GM23338 (cell line): Measurements from ENCODE around the gene PKNOX2. TPM values are rescaled to one million over a fixed set of nuclear protein-coding genes. Genes with fewer than 3 reads are reported as not detected.

Experiments
- ATAC-seq: fragments of 200-7000 bp; cut with Tn5 transposase; 3 replicates; pipeline ENCODE4 v1.9.1; 2020
- DNase-seq: peaks from one replicate; pipeline ENCODE4 v3.0.0-alpha.2; 2015; ENCODE audit warnings: low spot score
- H2AFZ ChIP-seq: fragments of 200-600 bp; sonication (generic); 2 replicates; pipeline ENCODE4 v1.8.0; 2016; ENCODE audit warnings: antibody characterized with exemption, mild to moderate bottlenecking, moderate library complexity
- H3F3A ChIP-seq: fragments of 200-600 bp; sonication (generic); replicated peaks from 2 replicates; pipeline ENCODE4 v1.8.0; 2017; ENCODE audit warnings: antibody characterized with exemption, mixed run types, low read depth
- H3K27ac ChIP-seq: fragments of 200-600 bp; sonication (generic); 2 replicates; pipeline ENCODE4 v1.6.1; 2016; ENCODE audit warnings: low read depth
- H3K27me3 ChIP-seq: fragments of 200-600 bp; sonication (generic); 2 replicates; pipeline ENCODE4 v1.8.0; 2016; ENCODE audit warnings: mild to moderate bottlenecking, mixed run types, moderate library complexity; ENCODE audit not compliant: insufficient read depth
- H3K36me3 ChIP-seq: fragments of 200-600 bp; sonication (generic); 2 replicates; pipeline ENCODE4 v1.8.0; 2016; ENCODE audit warnings: mild to moderate bottlenecking; ENCODE audit not compliant: insufficient read depth
- H3K4me1 ChIP-seq: fragments of 200-600 bp; sonication (generic); 2 replicates; pipeline ENCODE4 v1.8.0; 2016; ENCODE audit warnings: mild to moderate bottlenecking, moderate library complexity; ENCODE audit not compliant: insufficient read depth
- H3K4me2 ChIP-seq: fragments of 200-600 bp; sonication (generic); 2 replicates; pipeline ENCODE4 v1.7.1; 2017; ENCODE audit warnings: mixed run types
- H3K4me3 ChIP-seq: fragments of 200-600 bp; sonication (generic); 2 replicates; pipeline ENCODE4 v1.6.1; 2016; ENCODE audit warnings: mixed run types
- H3K79me2 ChIP-seq: fragments of 200-600 bp; sonication (generic); replicated peaks from 2 replicates; pipeline ENCODE4 v1.8.0; 2017; ENCODE audit warnings: mild to moderate bottlenecking; ENCODE audit not compliant: insufficient read depth
- H3K9me2 ChIP-seq: fragments of 200-600 bp; sonication (generic); 2 replicates; pipeline ENCODE4 v1.8.0; 2017; ENCODE audit not compliant: insufficient read depth
- H4K20me1 ChIP-seq: fragments of 200-600 bp; sonication (generic); replicated peaks from 2 replicates; pipeline ENCODE4 v1.8.0; 2017; ENCODE audit warnings: mild to moderate bottlenecking; ENCODE audit not compliant: insufficient read depth
- H3K27ac Mint-ChIP-seq: 2 replicates; pipeline ENCODE4 v1.8.0; 2020; ENCODE audit warnings: inconsistent platforms, mild to moderate bottlenecking, moderate library complexity, mixed read lengths
- H3K27me3 Mint-ChIP-seq: 3 replicates; pipeline ENCODE4 v1.8.0; 2022; ENCODE audit warnings: low read depth, mild to moderate bottlenecking, moderate library complexity, mixed read lengths, inconsistent platforms; ENCODE audit not compliant: insufficient read depth, poor library complexity
- H3K36me3 Mint-ChIP-seq: 3 replicates; pipeline ENCODE4 v1.8.0; 2021; ENCODE audit warnings: low read depth, mild to moderate bottlenecking, inconsistent platforms, moderate library complexity, mixed read lengths
- H3K4me1 Mint-ChIP-seq: 3 replicates; pipeline ENCODE4 v1.8.0; 2020; ENCODE audit warnings: mild to moderate bottlenecking, inconsistent platforms, mixed read lengths
- H3K4me3 Mint-ChIP-seq: 3 replicates; pipeline ENCODE4 v1.8.0; 2021; ENCODE audit warnings: moderate library complexity, mild to moderate bottlenecking, inconsistent platforms, mixed read lengths
- H3K9me3 Mint-ChIP-seq: 3 replicates; pipeline ENCODE4 v1.8.0; 2020; ENCODE audit warnings: moderate library complexity, mild to moderate bottlenecking, inconsistent platforms, mixed read lengths
- CREB1 ChIP-seq: fragments of 250-450 bp; sonication (Bioruptor Pico); IDR thresholded peaks from 2 replicates; pipeline ENCODE4 v1.5.0; 2020; ENCODE audit warnings: low read depth, mild to moderate bottlenecking, moderate library complexity
- EZH2phosphoT487 ChIP-seq: fragments of 200-600 bp; sonication (generic); IDR thresholded peaks from one replicate; pipeline ENCODE4 v1.8.1; 2018; ENCODE audit warnings: antibody characterized with exemption; ENCODE audit not compliant: unreplicated experiment
- JUNB ChIP-seq: IDR thresholded peaks from one replicate; pipeline ENCODE4 v1.6.1; 2016; ENCODE audit warnings: antibody characterized with exemption; ENCODE audit not compliant: unreplicated experiment
- NANOG ChIP-seq: IDR thresholded peaks from 2 replicates; pipeline ENCODE4 v1.6.1; 2016; ENCODE audit warnings: antibody characterized with exemption, borderline replicate concordance
- POLR2AphosphoS5 ChIP-seq: IDR thresholded peaks from 2 replicates; pipeline ENCODE4 v1.6.1; 2016; ENCODE audit warnings: antibody characterized with exemption, low read depth
- ZNF114 ChIP-seq: fragments of 250-450 bp; sonication (Bioruptor Pico); IDR thresholded peaks from 2 replicates; pipeline ENCODE4 v1.5.0; 2020; ENCODE audit warnings: mild to moderate bottlenecking, moderate library complexity
- ZNF331 ChIP-seq: fragments of 250-450 bp; sonication (Bioruptor Pico); IDR thresholded peaks from 2 replicates; pipeline ENCODE4 v1.5.0; 2020; ENCODE audit warnings: low read depth, mild to moderate bottlenecking, moderate library complexity
- polyA plus RNA-seq: library from polyadenylated mRNA; unstranded; fragments of >200 nt; fragmentation: Nextera tagmentation; extraction: Ambion mirVana; gene quantifications from 2 replicates; pipeline ENCODE4 v1.2.1, GENCODE V29; 2016
- total RNA-seq: library from RNA; depleted of rRNA; stranded (reverse); fragments of >200 nt; shearing (Covaris generic); gene quantifications from 2 replicates; pipeline ENCODE4 v1.2.3, GENCODE V29; 2014
- TF ChIP-seq, protein P1 (sequence below): IDR thresholded peaks from one replicate; pipeline ENCODE4 v1.6.1; 2018; ENCODE audit warnings: antibody characterized with exemption; ENCODE audit not compliant: unreplicated experiment
- TF ChIP-seq, protein P2 (sequence below), 2 experiments: fragments of 200-600 bp in 1 of 2; sonication (generic) in 1 of 2; conservative IDR thresholded peaks; 2 replicates each; pipeline versions ENCODE4 v1.5.1 to v1.6.1; 2016 to 2017; ENCODE audit warnings: antibody characterized with exemption in 2 of 2, low read depth in 2 of 2, mild to moderate bottlenecking in 2 of 2, moderate library complexity in 1 of 2
- TF ChIP-seq, protein P3 (sequence below): fragments of 250-450 bp; sonication (Bioruptor Pico); IDR thresholded peaks from 2 replicates; pipeline ENCODE4 v1.5.0; 2020; ENCODE audit warnings: mild to moderate bottlenecking, moderate library complexity

PKNOX2 gene
- total and polyA plus RNA-seq, 2 experiments from 2014 or later: 0.42 to 0.83 TPM

- TF ChIP-seq NANOG (no peak), JUNB (no peak), POLR2AphosphoS5 (no peak), ZNF331 (no peak), CREB1 (CRISPR knock-in tag) (no peak), ZNF114 (CRISPR knock-in tag) (no peak), EZH2phosphoT487 (no peak)
- TF ChIP-seq, protein P1, sequence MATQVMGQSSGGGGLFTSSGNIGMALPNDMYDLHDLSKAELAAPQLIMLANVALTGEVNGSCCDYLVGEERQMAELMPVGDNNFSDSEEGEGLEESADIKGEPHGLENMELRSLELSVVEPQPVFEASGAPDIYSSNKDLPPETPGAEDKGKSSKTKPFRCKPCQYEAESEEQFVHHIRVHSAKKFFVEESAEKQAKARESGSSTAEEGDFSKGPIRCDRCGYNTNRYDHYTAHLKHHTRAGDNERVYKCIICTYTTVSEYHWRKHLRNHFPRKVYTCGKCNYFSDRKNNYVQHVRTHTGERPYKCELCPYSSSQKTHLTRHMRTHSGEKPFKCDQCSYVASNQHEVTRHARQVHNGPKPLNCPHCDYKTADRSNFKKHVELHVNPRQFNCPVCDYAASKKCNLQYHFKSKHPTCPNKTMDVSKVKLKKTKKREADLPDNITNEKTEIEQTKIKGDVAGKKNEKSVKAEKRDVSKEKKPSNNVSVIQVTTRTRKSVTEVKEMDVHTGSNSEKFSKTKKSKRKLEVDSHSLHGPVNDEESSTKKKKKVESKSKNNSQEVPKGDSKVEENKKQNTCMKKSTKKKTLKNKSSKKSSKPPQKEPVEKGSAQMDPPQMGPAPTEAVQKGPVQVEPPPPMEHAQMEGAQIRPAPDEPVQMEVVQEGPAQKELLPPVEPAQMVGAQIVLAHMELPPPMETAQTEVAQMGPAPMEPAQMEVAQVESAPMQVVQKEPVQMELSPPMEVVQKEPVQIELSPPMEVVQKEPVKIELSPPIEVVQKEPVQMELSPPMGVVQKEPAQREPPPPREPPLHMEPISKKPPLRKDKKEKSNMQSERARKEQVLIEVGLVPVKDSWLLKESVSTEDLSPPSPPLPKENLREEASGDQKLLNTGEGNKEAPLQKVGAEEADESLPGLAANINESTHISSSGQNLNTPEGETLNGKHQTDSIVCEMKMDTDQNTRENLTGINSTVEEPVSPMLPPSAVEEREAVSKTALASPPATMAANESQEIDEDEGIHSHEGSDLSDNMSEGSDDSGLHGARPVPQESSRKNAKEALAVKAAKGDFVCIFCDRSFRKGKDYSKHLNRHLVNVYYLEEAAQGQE: no peak
- TF ChIP-seq, protein P2, sequence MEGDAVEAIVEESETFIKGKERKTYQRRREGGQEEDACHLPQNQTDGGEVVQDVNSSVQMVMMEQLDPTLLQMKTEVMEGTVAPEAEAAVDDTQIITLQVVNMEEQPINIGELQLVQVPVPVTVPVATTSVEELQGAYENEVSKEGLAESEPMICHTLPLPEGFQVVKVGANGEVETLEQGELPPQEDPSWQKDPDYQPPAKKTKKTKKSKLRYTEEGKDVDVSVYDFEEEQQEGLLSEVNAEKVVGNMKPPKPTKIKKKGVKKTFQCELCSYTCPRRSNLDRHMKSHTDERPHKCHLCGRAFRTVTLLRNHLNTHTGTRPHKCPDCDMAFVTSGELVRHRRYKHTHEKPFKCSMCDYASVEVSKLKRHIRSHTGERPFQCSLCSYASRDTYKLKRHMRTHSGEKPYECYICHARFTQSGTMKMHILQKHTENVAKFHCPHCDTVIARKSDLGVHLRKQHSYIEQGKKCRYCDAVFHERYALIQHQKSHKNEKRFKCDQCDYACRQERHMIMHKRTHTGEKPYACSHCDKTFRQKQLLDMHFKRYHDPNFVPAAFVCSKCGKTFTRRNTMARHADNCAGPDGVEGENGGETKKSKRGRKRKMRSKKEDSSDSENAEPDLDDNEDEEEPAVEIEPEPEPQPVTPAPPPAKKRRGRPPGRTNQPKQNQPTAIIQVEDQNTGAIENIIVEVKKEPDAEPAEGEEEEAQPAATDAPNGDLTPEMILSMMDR (conservative IDR thresholded peaks at IDR 0.05; ENCODE audit: low read depth in 2 of 2): no peak
Measured at GRCh38 chr11:125276619-125276976, 112.0 kb downstream of the PKNOX2 start (continued).

DNA sequence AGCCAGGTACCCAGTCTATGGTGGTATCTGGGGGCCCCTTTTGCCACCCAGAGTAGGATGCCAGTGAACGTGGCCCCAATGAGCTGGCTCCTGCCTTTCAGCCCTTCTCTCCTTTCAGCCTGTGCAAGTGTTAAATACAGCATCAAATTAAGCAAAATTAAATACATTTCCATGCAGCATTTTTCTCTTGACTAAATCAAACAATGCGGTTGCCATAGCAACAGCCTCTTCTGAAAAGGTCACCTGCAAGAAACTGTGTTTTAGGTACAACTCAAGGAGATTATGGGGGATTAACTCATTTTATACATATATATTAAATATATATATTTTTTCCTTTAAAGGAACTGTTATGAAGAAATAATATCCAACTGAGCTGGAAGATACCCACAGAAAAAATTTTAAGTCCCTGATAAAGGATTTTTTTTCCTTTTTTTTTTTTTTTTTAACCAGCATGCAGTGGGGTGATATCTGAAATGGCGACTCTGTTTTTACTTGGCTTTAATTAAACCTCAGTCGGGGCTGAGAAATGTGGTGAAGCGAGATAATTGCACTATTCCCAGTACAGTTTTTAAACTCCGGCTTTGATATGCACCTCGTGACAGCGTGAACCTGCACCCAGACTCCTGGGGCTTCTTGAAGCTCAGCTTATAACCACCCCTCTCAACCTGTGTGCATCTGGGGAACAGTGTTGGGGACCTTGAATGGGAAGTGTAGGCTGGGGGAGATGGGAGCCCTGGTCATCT is 115.3 kb downstream of the PKNOX2 start:
- Histone ChIP-seq H3K9me2 (no peaks in the 10 kb centered on the region), H3K4me3 (no peak overlapping the region), H2AFZ (no peak overlapping the region), H3F3A (no peaks in the 10 kb centered on the region), H3K27me3 (no peaks in the 10 kb centered on the region), H3K79me2 (no peaks in the 10 kb centered on the region), H4K20me1 (no peaks in the 10 kb centered on the region), H3K4me2 (no peak overlapping the region), H3K36me3 (no peaks in the 10 kb centered on the region), H3K4me1 (no peaks in the 10 kb centered on the region), H3K27ac (no peak overlapping the region)
- H3K4me3 Mint-ChIP-seq: no peak overlapping the region
- DNase-seq (no peak), ATAC-seq (no peak)
- 0 out of 3 replicates have a peak, but pooled peaks cover 2% of the 10 kb centered on the region for H3K4me1 Mint-ChIP-seq
- no peaks in the 10 kb centered on the region for H3K9me3 Mint-ChIP-seq
- H3K27ac Mint-ChIP-seq: no peak overlapping the region
- no peaks in the 10 kb centered on the region for H3K27me3 Mint-ChIP-seq
- H3K36me3 Mint-ChIP-seq: no peaks in the 10 kb centered on the region
- TF ChIP-seq NANOG: no peak
- TF ChIP-seq, protein P3, sequence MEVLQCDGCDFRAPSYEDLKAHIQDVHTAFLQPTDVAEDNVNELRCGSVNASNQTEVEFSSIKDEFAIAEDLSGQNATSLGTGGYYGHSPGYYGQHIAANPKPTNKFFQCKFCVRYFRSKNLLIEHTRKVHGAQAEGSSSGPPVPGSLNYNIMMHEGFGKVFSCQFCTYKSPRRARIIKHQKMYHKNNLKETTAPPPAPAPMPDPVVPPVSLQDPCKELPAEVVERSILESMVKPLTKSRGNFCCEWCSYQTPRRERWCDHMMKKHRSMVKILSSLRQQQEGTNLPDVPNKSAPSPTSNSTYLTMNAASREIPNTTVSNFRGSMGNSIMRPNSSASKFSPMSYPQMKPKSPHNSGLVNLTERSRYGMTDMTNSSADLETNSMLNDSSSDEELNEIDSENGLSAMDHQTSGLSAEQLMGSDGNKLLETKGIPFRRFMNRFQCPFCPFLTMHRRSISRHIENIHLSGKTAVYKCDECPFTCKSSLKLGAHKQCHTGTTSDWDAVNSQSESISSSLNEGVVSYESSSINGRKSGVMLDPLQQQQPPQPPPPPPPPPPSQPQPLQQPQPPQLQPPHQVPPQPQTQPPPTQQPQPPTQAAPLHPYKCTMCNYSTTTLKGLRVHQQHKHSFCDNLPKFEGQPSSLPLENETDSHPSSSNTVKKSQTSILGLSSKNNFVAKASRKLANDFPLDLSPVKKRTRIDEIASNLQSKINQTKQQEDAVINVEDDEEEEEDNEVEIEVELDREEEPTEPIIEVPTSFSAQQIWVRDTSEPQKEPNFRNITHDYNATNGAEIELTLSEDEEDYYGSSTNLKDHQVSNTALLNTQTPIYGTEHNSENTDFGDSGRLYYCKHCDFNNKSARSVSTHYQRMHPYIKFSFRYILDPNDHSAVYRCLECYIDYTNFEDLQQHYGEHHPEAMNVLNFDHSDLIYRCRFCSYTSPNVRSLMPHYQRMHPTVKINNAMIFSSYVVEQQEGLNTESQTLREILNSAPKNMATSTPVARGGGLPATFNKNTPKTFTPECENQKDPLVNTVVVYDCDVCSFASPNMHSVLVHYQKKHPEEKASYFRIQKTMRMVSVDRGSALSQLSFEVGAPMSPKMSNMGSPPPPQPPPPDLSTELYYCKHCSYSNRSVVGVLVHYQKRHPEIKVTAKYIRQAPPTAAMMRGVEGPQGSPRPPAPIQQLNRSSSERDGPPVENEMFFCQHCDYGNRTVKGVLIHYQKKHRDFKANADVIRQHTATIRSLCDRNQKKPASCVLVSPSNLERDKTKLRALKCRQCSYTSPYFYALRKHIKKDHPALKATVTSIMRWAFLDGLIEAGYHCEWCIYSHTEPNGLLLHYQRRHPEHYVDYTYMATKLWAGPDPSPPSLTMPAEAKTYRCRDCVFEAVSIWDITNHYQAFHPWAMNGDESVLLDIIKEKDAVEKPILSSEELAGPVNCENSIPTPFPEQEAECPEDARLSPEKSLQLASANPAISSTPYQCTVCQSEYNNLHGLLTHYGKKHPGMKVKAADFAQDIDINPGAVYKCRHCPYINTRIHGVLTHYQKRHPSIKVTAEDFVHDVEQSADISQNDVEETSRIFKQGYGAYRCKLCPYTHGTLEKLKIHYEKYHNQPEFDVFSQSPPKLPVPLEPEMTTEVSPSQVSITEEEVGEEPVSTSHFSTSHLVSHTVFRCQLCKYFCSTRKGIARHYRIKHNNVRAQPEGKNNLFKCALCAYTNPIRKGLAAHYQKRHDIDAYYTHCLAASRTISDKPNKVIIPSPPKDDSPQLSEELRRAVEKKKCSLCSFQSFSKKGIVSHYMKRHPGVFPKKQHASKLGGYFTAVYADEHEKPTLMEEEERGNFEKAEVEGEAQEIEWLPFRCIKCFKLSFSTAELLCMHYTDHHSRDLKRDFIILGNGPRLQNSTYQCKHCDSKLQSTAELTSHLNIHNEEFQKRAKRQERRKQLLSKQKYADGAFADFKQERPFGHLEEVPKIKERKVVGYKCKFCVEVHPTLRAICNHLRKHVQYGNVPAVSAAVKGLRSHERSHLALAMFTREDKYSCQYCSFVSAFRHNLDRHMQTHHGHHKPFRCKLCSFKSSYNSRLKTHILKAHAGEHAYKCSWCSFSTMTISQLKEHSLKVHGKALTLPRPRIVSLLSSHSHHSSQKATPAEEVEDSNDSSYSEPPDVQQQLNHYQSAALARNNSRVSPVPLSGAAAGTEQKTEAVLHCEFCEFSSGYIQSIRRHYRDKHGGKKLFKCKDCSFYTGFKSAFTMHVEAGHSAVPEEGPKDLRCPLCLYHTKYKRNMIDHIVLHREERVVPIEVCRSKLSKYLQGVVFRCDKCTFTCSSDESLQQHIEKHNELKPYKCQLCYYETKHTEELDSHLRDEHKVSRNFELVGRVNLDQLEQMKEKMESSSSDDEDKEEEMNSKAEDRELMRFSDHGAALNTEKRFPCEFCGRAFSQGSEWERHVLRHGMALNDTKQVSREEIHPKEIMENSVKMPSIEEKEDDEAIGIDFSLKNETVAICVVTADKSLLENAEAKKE (CRISPR knock-in tag): no peak
- no peak for TF ChIP-seq POLR2AphosphoS5
- TF ChIP-seq ZNF114 (CRISPR knock-in tag): no peak
- TF ChIP-seq, protein P2 (conservative IDR thresholded peaks at IDR 0.05; ENCODE audit: low read depth in 2 of 2): no peak
- TF ChIP-seq EZH2phosphoT487: no peak
